Heart left ventricle (tissue), 16 donors: Measurements from ENCODE around the gene AGT. TPM values are rescaled to one million over a fixed set of nuclear protein-coding genes. Genes with fewer than 3 reads are reported as not detected.
"Not testable (repeated sequence)": the region's sequence is repeated elsewhere in the genome, so short reads cannot be mapped to it uniquely, and the experiment has no call there.

Experiments used
- ATAC-seq, 4 donors: fragments of 200-7000 bp; cut with Tn5 transposase; one replicate each; pipeline ENCODE4 v1.9.1; 2020 to 2022; ENCODE audit warnings: moderate library complexity in 4 of 4, mild to moderate bottlenecking in 3 of 4, moderate number of reproducible peaks in 1 of 4
- DNase-seq, 5 donors: peaks; one replicate each; pipeline ENCODE4 v3.0.0-alpha.2; 2020
- H3K27ac ChIP-seq, 12 donors: fragments of 200-600 bp; sonication (generic) in 4 of 12; one replicate each; pipeline versions ENCODE4 v1.5.0 to v1.8.0; 2016 to 2022; ENCODE audit warnings: mild to moderate bottlenecking in 2 of 12
- H3K27me3 ChIP-seq, 9 donors: fragments of 200-600 bp; sonication (generic) in 2 of 9; one replicate each; pipeline versions ENCODE4 v1.5.1 to v1.8.0; 2016 to 2022; ENCODE audit warnings: mild to moderate bottlenecking in 3 of 9
- H3K36me3 ChIP-seq, 9 donors: fragments of 200-600 bp; sonication (generic) in 2 of 9; one replicate each; pipeline versions ENCODE4 v1.5.0 to v1.8.0; 2018 to 2022; ENCODE audit warnings: mild to moderate bottlenecking in 2 of 9
- H3K4me1 ChIP-seq, 12 donors: fragments of 200-600 bp; sonication (generic) in 4 of 12; one replicate each; pipeline versions ENCODE4 v1.5.0 to v1.8.0; 2016 to 2022; ENCODE audit warnings: mild to moderate bottlenecking in 3 of 12
- H3K4me3 ChIP-seq, 12 donors: fragments of 200-600 bp; sonication (generic) in 4 of 12; one replicate each; pipeline versions ENCODE4 v1.5.0 to v1.8.0; 2017 to 2022; ENCODE audit warnings: mild to moderate bottlenecking in 9 of 12, moderate library complexity in 4 of 12
- H3K9me3 ChIP-seq, 12 donors: fragments of 200-600 bp; sonication (generic) in 4 of 12; one replicate each; pipeline versions ENCODE4 v1.5.0 to v1.8.0; 2016 to 2022; ENCODE audit warnings: mild to moderate bottlenecking in 1 of 12
- CTCF ChIP-seq, 12 donors: fragments of 200-600 bp; sonication (generic) in 4 of 12; IDR thresholded peaks; one replicate each; pipeline versions ENCODE4 v1.5.0 to v1.8.0; 2018 to 2022; ENCODE audit warnings: antibody characterized with exemption in 12 of 12, mild to moderate bottlenecking in 5 of 12
- POLR2A ChIP-seq, 2 donors: fragments of 450-650 bp; IDR thresholded peaks; one replicate each; pipeline ENCODE4 v1.6.1; 2017; ENCODE audit warnings: antibody characterized with exemption in 2 of 2, mild to moderate bottlenecking in 2 of 2, moderate library complexity in 2 of 2
- WGBS, 4 donors: extraction: QIAGEN DNeasy Blood & Tissue Kit in 2 of 4; methylation state at CpG; one replicate each; pipeline versions ENCODE4 v1.1.5 to v1.1.7; 2013 to 2018; 5-methylcytosine and 5-hydroxymethylcytosine counted together
- intact Hi-C, 10 donors: fragments of 100-400 bp; cut with DNase I; formaldehyde crosslinking; loops; one replicate each; pipeline versions ENCODE4 v1.11.1 to v1.14.2; 2022
- polyA plus RNA-seq, 2 donors: library from polyadenylated mRNA; stranded (reverse); fragments of 200-250 nt; gene quantifications; one replicate each; pipeline ENCODE4 v1.2.3, GENCODE V29; 2013
- total RNA-seq, 9 donors: library from RNA; depleted of rRNA in 2 of 9; stranded (reverse); fragments of >200 nt in 2 of 9; fragmentation: NEBNext Ultra II Directional in 3 of 9; extraction: Animal tissue kit (Norgen Biotek cat#: 25700) in 3 of 9; gene quantifications; one replicate each; pipeline versions ENCODE4 v1.1.0 to v1.2.4, GENCODE V29; 2016 to 2023
- donor health status: ischemic (EF 13 %, LVEDD 7.1; RV severe dilation, severe dysfunction).
- donor health status: healthy with polysubstance abuse.
- donor health status: DM: no; HTN: yes; CAD: no.
- donor health status: DM: no; HTN: no; CAD: no.
- donor health status: ischemic (EF 25% LVEDD 6.9; RV normal size, moderate dysfunction).
- donor health status: ischemic (EF 25% LVEDD 5.7; RV mildly dilated, moderate dysfunction).
- donor health status: healthy.
- donor health status: DM: yes; HTN: yes; CAD: no.
- donor health status: ischemic (EF 35%, LVEDD 5.7; RV mildly dilated, moderate dysfunction).
- donor health status: nonischemic (EF 11% LVEDD 7.7; RV severe dilation, severe dysfunction).
- donor health status: DM: yes; HTN: yes; CAD: no.
- donor health status: PGD.
- donor health status: ischemic (EF 29% LVEDD 5.4; RV normal size, mild dysfunction).
- donor health status: nonischemic (EF 23%, LVEDD 6.1; RV moderate dilation, normal function).

Gene AGT
- total and polyA plus RNA-seq, 11 donors = 37.1 to 182 (median 69.8) TPM

DNA sequence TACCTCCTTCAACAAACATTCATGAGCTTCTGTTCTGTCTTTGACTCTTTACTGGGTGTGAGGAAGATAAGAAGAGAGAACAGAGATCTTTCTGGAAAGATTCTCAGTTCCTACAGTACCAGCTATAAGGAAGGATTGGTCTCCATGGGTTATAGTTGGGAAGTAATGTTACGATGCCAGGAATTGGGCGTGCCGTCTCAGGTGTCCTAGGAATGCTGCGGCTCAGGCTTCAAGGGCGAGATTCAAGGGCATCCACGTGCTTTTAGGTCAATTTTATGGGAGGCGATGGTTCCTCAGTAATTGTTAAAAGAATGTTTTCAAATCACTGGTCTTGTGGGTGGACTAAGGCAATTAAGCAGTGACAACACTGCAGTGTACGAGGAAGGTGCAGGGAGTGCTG is 44.4 kb downstream of the AGT start:
- no peak for ATAC-seq
- no peaks in the 10 kb centered on the region for H3K27me3 ChIP-seq
- no peak overlapping the region for H3K4me3 ChIP-seq
- DNase-seq = no peak
- H3K36me3 ChIP-seq = peaks cover 0 to 100% (median 95%) of the 10 kb centered on the region in 9 donors
- H3K27ac ChIP-seq = no peak overlapping the region
- WGBS, 4 donors = 93 to 96% (median 95%) methylated on average over 8 of the region's 8 CpGs
- TF ChIP-seq CTCF (IDR thresholded peaks at IDR 0.05) (no peak), POLR2A (IDR thresholded peaks at IDR 0.05) (no peak)
- H3K9me3 ChIP-seq = no peaks in the 10 kb centered on the region
- H3K4me1 ChIP-seq = no peaks in the 10 kb centered on the region
- intact Hi-C loops = loop anchor here in 1 of 10 donors (10.0 kb wide), 1 partner anchor 245 kb away; no protein-coding TSS in a partner anchor

DNA sequence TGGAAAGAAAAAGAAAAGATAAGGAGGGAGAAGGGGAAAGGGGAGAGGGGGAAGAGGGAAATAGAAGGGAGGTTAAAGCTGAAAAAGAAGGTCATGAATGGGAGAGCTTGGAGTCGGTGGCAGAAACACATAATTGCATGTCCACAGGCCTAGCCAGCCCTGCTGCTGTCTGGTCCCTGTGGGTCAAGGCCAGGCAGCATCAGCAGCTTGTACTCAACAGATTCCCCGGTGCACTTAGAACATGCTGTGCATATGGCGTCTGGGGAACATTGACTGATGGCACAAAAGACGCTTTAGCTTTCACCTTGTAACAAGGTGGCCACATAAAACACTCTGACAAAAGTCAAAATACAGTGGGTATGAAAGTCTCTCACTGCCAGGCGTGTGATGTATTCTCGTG is 45.7 kb downstream of the AGT start:
- Histone ChIP-seq H3K36me3 (peaks cover 0 to 100% (median 94%) of the 10 kb centered on the region in 9 donors), H3K4me3 (no peak overlapping the region), H3K9me3 (no peaks in the 10 kb centered on the region), H3K27me3 (no peaks in the 10 kb centered on the region), H3K27ac (no peak overlapping the region), H3K4me1 (no peaks in the 10 kb centered on the region)
- intact Hi-C loops = loop anchor here in 1 of 10 donors (10.0 kb wide), 1 partner anchor 247 kb away; no protein-coding TSS in a partner anchor
- DNase-seq (no peak), ATAC-seq (no peak)
- WGBS, 4 donors = 95 to 97% (median 97%) methylated on average over 6 of the region's 6 CpGs
- TF ChIP-seq CTCF (IDR thresholded peaks at IDR 0.05) (no peak), POLR2A (IDR thresholded peaks at IDR 0.05) (no peak)

GRCh38 chr1:230661976-230662375 is 51.9 kb downstream of the AGT start:
- H3K9me3 ChIP-seq = no peaks in the 10 kb centered on the region
- WGBS, 4 donors = 81 to 83% (median 82%) methylated on average over 4 of the region's 4 CpGs
- no peak overlapping the region for H3K4me3 ChIP-seq
- peaks cover 0 to 87% (median 74%) of the 10 kb centered on the region in 9 donors for H3K36me3 ChIP-seq
- ATAC-seq (no peak), DNase-seq (no peak)
- H3K27ac ChIP-seq = no peak overlapping the region
- TF ChIP-seq CTCF (IDR thresholded peaks at IDR 0.05) (no peak), POLR2A (IDR thresholded peaks at IDR 0.05) (no peak)
- no peaks in the 10 kb centered on the region for H3K27me3 ChIP-seq
- intact Hi-C loops = loop anchor here in 1 of 10 donors (10.0 kb wide), 1 partner anchor 253 kb away; no protein-coding TSS in a partner anchor
- H3K4me1 ChIP-seq = no peaks in the 10 kb centered on the region

GRCh38 chr1:230658691-230659090 is 55.2 kb downstream of the AGT start:
- H3K4me3 ChIP-seq = no peak overlapping the region
- WGBS, 4 donors = 93 to 98% (median 96%) methylated on average over 2 of the region's 2 CpGs
- ATAC-seq (no peak), DNase-seq (no peak)
- H3K27me3 ChIP-seq = no peaks in the 10 kb centered on the region
- intact Hi-C loops = no loop called here
- H3K36me3 ChIP-seq = peaks cover 0 to 54% (median 44%) of the 10 kb centered on the region in 9 donors
- TF ChIP-seq CTCF (IDR thresholded peaks at IDR 0.05) = no peak
- TF ChIP-seq POLR2A (IDR thresholded peaks at IDR 0.05) = no peak
- H3K4me1 ChIP-seq = no peaks in the 10 kb centered on the region
- H3K27ac ChIP-seq = no peak overlapping the region
- peaks cover 0 to 6% (median 0%) of the 10 kb centered on the region in 12 donors for H3K9me3 ChIP-seq

DNA sequence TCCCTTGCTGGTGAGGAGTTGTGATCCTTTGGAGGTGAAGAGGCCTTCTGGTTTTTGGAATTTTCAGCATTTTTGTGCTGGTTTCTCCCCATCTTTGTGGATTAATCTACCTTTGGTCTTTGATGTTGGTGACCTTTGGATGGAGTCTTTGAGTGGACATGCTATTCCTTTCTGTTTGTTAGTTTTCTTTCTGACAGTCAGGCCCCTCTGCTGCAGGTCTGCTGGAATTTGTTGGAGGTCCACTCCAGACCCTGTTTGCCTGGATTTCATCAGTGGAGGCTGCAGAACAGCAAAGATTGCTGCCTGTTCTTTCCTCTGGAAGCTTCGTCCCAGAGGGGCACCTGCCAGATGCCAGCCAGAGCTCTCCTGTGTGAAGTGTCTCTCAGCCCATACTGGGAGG is 55.8 kb downstream of the AGT start:
- ATAC-seq, H3K27ac ChIP-seq, H3K9me3 ChIP-seq, H3K4me1 ChIP-seq, intact Hi-C loops, H3K4me3 ChIP-seq, DNase-seq, H3K27me3 ChIP-seq: not testable (repeated sequence)
- H3K36me3 ChIP-seq = peaks cover 0 to 48% (median 38%) of the 10 kb centered on the region in 9 donors
- WGBS, 4 donors = 77 to 90% (median 82%) methylated on average over 1 of the region's 1 CpG; no CpG with 5 or more reads in 1 of the 4 donors

DNA sequence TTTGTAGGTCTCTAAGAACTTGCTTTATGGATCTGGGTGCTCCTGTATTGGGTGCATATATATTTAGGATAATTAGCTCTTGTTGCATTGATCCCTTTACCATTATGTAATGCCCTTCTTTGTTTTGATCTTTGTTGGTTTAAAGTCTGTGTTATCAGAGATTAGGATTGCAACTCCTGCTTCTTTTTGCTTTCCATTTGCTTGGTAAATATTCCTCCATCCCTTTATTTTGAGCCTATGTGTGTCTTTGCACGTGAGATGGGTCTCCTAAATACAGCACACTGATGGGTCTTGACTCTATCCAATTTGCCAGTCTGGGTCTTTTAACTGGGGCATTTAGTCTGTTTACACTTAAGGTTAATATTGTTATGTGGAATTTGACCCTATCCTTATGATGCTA is 57.2 kb downstream of the AGT start:
- peaks cover 0 to 13% (median 0%) of the 10 kb centered on the region in 12 donors for H3K9me3 ChIP-seq
- H3K4me3 ChIP-seq, intact Hi-C loops, H3K27me3 ChIP-seq, H3K4me1 ChIP-seq, DNase-seq, ATAC-seq, H3K27ac ChIP-seq: not testable (repeated sequence)
- 68 to 97% (median 93%) methylated on average over 1 of the region's 1 CpG for WGBS, 4 donors
- H3K36me3 ChIP-seq = peaks cover 0 to 35% (median 27%) of the 10 kb centered on the region in 9 donors
